ENCODE measurements around the gene JAK1. TPM values are rescaled to one million over a fixed set of nuclear protein-coding genes. Genes with fewer than 3 reads are reported as not detected.
A peak's percentile ranks its signal among the peaks of the same experiment; 100 is the strongest.

The JAK1 gene
- total RNA-seq, 3 donors from 2014 or later (not counting 1 experiment from before 2014, with no cell fraction given) = 507 to 626 (median 526) TPM

DNA sequence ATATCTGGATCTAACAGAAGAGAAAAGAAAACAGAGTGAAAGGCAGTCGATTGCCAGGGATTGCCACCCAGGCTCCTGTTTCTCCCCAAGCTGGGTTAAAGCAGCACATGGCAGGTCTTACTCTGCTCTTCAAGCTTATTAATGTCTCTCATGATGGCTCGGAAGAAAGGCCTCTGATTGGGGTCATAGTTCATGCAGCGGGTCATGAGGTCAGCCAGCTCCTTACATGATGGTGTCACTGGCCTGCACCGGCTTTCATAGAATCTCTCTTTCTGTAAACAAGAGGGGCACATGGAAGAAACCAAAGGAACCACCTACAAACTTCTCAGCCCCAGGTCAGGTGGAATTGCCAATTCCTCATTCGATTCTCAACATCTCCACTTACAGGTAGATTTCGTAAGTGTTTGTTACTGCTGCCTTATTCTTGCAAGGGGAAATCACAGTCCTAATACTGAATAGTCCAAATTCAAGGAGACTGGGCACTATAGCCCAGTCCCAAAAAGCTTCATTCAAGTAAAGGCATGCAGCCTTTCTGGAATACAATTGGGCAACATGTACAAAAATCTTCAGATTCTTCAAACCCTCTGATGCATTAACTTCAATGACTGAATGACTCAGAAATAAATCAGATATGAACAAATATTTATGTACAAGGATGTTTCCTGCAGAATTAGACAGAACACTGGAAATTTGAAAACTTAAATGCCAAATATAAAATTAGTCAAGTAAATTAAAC is 124.9 kb downstream of the JAK1 start:
- DNase-seq (no peak), ATAC-seq (no peak)
- Histone ChIP-seq H3K4me1 (ENCODE audit: control insufficient read depth, insufficient read depth, low read length) (no peaks in the 10 kb centered on the region), H3K4me3 (ENCODE audit: low read length) (no peak overlapping the region), H3K36me3 (ENCODE audit: control insufficient read depth, insufficient read depth, low read length) (peaks cover 94% of the 10 kb centered on the region), H3K27me3 (ENCODE audit: control insufficient read depth, insufficient read depth, low read length) (no peaks in the 10 kb centered on the region), H3K9me3 (ENCODE audit: control insufficient read depth, insufficient read depth, low read length) (no peaks in the 10 kb centered on the region), H3K27ac (ENCODE audit: low read length) (no peak overlapping the region)
- Mint-ChIP-seq H3K4me3 (no peak overlapping the region), H3K4me1 (peaks cover 6 to 7% of the 10 kb centered on the region in 2 donors), H3K27me3 (ENCODE audit: low read depth in 2 of 2) (no peaks in the 10 kb centered on the region), H3K9me3 (no peaks in the 10 kb centered on the region), H3K27ac (peak overlapping the region; percentile 57 to 67), H3K36me3 (peaks cover 26% of the 10 kb centered on the region)
- intact Hi-C loops (cut with micrococcal nuclease) = no loop called here
- TF ChIP-seq, protein P1, sequence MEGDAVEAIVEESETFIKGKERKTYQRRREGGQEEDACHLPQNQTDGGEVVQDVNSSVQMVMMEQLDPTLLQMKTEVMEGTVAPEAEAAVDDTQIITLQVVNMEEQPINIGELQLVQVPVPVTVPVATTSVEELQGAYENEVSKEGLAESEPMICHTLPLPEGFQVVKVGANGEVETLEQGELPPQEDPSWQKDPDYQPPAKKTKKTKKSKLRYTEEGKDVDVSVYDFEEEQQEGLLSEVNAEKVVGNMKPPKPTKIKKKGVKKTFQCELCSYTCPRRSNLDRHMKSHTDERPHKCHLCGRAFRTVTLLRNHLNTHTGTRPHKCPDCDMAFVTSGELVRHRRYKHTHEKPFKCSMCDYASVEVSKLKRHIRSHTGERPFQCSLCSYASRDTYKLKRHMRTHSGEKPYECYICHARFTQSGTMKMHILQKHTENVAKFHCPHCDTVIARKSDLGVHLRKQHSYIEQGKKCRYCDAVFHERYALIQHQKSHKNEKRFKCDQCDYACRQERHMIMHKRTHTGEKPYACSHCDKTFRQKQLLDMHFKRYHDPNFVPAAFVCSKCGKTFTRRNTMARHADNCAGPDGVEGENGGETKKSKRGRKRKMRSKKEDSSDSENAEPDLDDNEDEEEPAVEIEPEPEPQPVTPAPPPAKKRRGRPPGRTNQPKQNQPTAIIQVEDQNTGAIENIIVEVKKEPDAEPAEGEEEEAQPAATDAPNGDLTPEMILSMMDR (IDR thresholded peaks at IDR 0.05) = no peak
- 88% methylated on average over 6 of the region's 6 CpGs for WGBS (ENCODE audit: insufficient coverage)

DNA sequence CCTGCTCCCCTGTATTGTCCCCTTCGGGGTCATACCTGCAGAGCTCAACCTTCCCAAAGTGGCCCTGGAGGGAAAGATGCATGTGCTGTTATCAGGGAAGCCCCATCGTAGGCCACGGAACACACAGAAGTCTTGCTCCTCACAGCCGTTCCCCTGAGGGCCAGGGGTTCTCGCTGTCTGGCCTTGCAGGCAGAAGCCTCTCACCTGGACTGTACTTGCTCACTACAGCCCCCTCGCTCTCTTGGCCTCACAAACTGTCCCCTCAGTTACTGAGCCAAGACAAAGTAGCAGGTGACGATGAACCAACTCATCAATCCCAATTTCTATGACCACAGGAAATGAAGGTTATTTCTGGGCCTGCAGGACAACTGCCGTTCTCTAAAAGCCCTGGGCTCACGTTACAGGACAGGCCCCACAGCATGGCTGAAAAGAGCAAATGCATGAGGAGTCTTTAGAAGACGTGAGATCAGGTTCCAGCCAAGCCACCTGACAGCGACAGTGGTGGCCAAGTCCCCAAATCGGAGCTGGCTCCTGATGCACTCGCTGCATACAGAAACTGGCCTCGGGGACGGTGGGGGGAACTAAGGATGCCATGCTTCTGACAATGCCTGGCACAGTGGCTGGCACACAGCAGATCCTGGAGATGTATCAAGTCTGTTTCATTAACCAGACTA is 126.5 kb downstream of the JAK1 start:
- Mint-ChIP-seq H3K27me3 (ENCODE audit: low read depth in 2 of 2) (no peaks in the 10 kb centered on the region), H3K4me3 (no peak overlapping the region), H3K4me1 (peaks cover 0 to 7% of the 10 kb centered on the region in 2 donors), H3K27ac (peak overlapping the region; percentile 31 to 67), H3K9me3 (no peaks in the 10 kb centered on the region), H3K36me3 (peaks cover 38% of the 10 kb centered on the region)
- H3K36me3 ChIP-seq (ENCODE audit: control insufficient read depth, insufficient read depth, low read length) = peaks cover 94% of the 10 kb centered on the region
- DNase-seq (no peak), ATAC-seq (no peak)
- TF ChIP-seq, protein P1 (IDR thresholded peaks at IDR 0.05) = no peak
- no peak overlapping the region for H3K27ac ChIP-seq (ENCODE audit: low read length)
- intact Hi-C loops (cut with micrococcal nuclease) = no loop called here
- H3K9me3 ChIP-seq (ENCODE audit: control insufficient read depth, insufficient read depth, low read length) = no peaks in the 10 kb centered on the region
- H3K27me3 ChIP-seq (ENCODE audit: control insufficient read depth, insufficient read depth, low read length) = no peaks in the 10 kb centered on the region
- 97% methylated on average over 15 of the region's 15 CpGs for WGBS (ENCODE audit: insufficient coverage)
- H3K4me3 ChIP-seq (ENCODE audit: low read length) = no peak overlapping the region
- H3K4me1 ChIP-seq (ENCODE audit: control insufficient read depth, insufficient read depth, low read length) = no peaks in the 10 kb centered on the region

DNA sequence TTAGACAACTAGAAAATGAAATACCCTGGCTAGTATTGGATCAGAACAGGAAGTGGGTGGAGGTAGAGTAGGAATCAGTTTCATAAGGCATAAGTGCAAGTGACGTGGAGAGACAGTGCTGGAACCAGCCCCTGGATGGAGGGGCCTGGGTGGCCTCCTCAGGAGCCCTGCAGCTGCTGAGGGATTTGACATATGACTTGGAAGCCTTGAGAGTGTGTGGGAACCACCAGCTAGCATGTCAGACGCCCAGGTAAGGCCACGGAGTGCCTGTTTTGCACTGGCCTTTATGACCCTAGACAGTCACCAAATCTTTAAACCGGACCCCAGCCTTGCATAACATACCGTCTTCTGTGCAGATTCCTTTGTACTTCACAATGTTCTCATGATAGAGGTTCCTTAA is 127.1 kb downstream of the JAK1 start:
- ATAC-seq (peak in 1 of 3 donors; percentile 12), DNase-seq (no peak)
- Histone ChIP-seq H3K9me3 (ENCODE audit: control insufficient read depth, insufficient read depth, low read length) (no peaks in the 10 kb centered on the region), H3K4me1 (ENCODE audit: control insufficient read depth, insufficient read depth, low read length) (no peaks in the 10 kb centered on the region), H3K27me3 (ENCODE audit: control insufficient read depth, insufficient read depth, low read length) (no peaks in the 10 kb centered on the region), H3K27ac (ENCODE audit: low read length) (no peak overlapping the region), H3K4me3 (ENCODE audit: low read length) (no peak overlapping the region), H3K36me3 (ENCODE audit: control insufficient read depth, insufficient read depth, low read length) (peaks cover 94% of the 10 kb centered on the region)
- peaks cover 0 to 7% of the 10 kb centered on the region in 2 donors for H3K4me1 Mint-ChIP-seq
- H3K27me3 Mint-ChIP-seq (ENCODE audit: low read depth in 2 of 2) = no peaks in the 10 kb centered on the region
- H3K36me3 Mint-ChIP-seq = peaks cover 42% of the 10 kb centered on the region
- 94% methylated on average over 5 of the region's 5 CpGs for WGBS (ENCODE audit: insufficient coverage)
- H3K4me3 Mint-ChIP-seq = no peak overlapping the region
- H3K9me3 Mint-ChIP-seq = no peaks in the 10 kb centered on the region
- TF ChIP-seq, protein P1 (IDR thresholded peaks at IDR 0.05) = no peak
- H3K27ac Mint-ChIP-seq = peak overlapping the region; percentile 31 to 64
- intact Hi-C loops (cut with micrococcal nuclease) = no loop called here
